Fibroblast of the conjunctiva (primary cell): Measurements from ENCODE around the gene TMEM258.

Experiments used
- DNase-seq: peaks from one replicate; pipeline ENCODE4 v3.0.0-alpha.2; 2010; ENCODE audit warnings: low read depth

Gene TMEM258

GRCh38 chr11:61775606-61776554 is 16.5 kb downstream of the TMEM258 start:
- no peak for DNase-seq

GRCh38 chr11:61775106-61775505 is 17.3 kb downstream of the TMEM258 start:
- DNase-seq: no peak

DNA sequence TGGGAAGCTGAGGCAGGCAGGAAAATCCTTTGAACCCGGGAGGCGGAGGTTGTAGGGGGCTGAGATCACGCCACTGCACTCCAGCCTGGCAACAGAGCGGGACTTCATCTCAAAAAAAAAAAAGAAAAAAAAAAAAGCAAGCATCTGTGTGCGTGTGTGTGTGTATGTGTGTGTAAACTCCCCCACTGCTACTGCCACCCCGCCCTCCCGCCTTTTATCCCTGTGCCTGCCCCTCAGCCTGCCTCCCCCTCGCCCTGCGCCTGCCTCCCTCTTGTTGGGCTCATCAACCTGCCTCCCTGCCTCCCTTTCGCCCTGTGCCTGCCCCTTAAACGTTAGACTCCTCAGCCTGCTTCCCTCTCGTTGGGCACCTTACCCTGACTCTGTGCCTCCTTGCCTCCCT is 18.0 kb downstream of the TMEM258 start:
- DNase-seq: no peak

DNA sequence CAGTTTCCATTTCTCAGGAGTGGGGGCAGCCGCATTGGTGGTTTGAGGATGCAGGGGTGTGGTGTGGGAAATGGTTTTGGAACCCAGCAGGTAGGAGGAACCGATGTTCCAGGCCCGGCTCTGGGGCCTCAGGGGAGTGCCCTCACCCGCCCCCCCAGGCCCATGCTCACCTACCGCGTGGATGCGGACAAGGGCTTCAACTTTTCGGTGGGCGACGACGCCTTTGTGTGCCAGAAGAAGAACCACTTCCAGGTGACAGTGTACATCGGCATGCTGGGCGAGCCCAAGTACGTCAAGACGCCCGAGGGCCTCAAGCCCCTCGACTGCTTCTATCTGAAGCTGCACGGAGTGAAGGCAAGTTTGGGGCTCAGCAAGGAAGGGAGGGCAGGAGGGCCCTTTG is 18.6 kb downstream of the TMEM258 start:
- DNase-seq: no peak

DNA sequence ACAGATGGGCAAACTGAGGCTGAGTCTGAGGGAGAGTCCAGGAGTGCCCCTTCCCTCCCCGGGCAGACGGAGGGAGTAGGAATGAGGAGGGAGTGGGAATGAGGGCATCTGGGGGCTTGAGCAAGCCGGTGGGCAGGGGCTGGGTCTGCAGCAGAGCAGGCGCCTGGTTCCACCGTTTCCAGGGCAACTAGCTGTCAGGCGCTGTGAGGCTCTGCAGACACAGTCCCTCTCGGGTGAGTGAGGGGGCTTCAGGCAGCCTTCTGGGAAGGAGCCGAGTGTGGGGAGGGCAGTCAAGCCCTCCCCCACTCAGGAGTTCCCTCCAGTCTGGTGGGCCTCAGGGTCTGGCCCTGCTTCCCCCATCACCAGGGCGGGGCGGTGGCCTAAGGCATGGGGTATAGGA is 19.0 kb downstream of the TMEM258 start:
- no peak for DNase-seq

GRCh38 chr11:61771985-61772455 is 20.4 kb downstream of the TMEM258 start:
- DNase-seq: no peak

- DNase-seq: no peak
Observed at GRCh38 chr11:61771195-61771894, 21.1 kb downstream of the TMEM258 start.

GRCh38 chr11:61769946-61770683 is 22.3 kb downstream of the TMEM258 start:
- DNase-seq: no peak

- no peak for DNase-seq
Observed at GRCh38 chr11:61769169-61769920, 23.1 kb downstream of the TMEM258 start.

DNA sequence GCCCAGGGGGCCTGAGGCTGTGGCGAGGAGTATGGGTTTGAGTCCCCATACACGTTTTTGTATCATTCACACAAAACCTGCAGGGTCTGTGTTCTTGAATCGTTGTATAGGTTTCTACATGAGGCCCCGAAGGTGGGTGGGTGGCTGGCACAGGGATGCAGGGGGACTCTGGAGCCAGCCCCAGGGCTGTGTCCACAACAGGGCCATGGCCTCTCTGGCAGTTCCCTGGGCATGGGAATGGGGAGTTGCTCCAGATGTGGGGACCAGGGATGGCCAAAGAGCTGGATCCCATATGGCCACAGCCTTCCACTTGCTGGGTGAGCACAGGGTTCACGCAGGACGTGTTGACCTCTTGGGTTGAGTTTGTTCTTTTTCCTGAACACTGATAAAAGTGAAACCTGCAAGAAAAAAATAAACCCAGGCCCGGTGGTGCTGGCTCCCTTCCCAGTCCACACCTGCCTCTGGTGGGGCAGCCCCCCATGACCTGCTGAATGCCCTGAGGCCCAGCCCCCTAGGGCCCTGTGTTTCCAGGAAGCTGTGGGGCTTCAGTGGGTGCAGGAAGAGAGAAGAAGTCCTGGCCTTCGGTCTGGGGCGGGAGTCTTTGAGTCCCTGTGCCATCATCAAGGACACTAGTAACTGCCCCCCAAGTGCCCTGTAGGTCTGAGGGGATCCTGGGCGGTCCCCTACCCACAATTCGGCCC is 23.9 kb downstream of the TMEM258 start:
- no peak for DNase-seq

- no peak for DNase-seq
Observed at GRCh38 chr11:61766353-61766841, 26.0 kb downstream of the TMEM258 start.

DNA sequence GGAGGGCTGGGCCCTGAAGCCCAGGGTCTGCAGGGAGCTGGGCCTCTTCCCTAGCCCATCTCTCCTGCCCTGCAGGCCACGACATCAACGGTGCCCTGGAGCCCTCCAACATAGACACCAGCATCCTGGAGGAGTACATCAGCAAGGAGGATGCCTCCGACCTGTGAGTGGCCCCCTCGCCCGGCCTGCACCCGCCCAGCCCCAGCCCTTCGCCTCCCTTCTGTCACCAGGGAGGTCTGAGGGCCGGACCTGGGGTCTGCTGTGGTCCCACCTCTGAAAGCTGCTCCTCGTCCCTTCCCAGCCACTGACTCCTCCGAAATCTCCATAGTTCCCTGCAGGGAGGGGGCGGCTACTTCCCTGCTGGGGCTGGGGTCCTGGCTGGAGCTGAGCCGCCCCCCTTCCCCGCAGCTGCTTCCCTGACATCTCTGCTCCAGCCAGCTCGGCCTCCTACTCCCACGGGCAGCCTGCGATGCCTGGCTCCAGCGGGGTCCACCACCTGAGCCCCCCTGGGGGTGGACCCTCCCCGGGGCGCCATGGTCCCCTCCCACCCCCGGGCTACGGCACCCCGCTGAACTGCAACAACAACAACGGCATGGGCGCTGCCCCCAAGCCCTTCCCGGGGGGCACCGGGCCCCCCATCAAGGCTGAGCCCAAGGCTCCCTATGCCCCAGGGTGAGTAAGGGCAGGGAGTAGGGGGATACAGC is 26.7 kb downstream of the TMEM258 start:
- DNase-seq: no peak

- no peak for DNase-seq
Observed at GRCh38 chr11:61764606-61765260, 27.7 kb downstream of the TMEM258 start.

DNA sequence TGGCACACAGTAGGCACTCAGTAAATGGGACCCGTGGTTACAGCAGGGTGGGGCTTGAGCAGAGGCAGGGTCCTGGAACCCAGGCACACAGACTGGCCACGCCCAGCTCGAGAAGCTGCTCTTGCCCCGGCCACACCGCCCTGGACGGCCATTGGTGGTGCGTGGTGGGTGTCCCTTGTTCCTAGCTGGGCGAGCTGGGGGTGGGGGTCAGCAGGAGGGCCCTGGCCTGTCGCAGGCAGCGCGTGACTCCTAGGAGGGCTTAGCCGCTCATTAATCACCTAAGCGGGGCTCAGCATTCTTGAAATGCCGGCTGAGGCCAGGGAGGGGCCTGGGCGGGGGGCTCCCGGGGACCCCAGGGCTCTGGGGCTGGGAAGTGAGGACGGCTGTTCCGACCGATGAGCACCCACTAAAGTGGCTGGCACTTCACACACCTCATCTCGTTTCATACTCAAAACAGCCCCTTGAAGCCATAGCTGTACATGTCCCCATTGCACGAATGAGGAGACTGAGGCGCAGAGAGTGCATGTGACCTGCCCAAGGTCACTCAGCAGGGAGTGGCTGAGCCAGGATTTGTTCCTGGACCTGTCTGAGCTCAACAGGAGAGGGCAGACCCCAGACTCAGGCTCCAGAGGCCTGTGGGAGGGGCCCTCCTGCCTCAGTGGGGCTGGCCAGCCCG is 28.3 kb downstream of the TMEM258 start:
- DNase-seq: no peak

GRCh38 chr11:61762798-61763197 is 29.6 kb downstream of the TMEM258 start:
- no peak for DNase-seq

GRCh38 chr11:61762223-61762615 is 30.2 kb downstream of the TMEM258 start:
- no peak for DNase-seq

DNA sequence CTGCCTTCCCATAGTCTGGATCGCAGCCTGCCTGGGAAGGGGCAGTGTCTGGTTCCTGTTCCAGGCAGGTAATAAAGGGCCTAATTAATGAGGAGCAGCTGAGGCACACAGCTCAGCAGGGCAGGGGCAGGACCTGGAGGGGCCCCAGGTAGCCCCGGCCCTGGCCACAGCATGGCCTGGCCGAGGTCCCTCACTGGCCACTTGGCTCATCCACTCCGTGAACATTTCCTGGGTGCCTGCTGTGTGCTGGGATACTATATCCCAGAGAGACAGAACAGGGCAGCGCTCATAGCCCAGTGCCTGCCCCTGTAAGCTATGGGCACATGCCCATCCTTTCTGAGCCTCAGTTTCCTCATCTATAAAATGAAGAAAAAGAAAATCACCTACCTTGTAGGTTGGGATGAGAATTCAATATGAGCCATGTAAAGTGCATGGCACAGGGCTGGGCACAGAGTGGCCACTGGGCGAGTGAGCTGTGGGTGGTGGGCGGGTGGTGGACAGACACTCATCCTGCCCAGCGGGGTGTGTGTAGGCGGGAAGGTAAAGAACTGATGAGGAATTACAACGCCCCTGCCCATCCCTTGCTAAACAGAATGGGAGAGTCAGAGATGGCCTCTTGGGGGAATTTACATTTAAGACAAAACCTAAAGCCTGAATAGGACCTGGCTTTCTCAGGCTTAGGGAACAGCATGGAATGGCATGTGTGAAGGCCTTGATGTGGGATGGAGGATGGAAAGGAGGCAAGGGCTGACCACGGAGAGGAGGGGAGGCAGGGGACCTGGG is 30.8 kb downstream of the TMEM258 start:
- DNase-seq: no peak

DNA sequence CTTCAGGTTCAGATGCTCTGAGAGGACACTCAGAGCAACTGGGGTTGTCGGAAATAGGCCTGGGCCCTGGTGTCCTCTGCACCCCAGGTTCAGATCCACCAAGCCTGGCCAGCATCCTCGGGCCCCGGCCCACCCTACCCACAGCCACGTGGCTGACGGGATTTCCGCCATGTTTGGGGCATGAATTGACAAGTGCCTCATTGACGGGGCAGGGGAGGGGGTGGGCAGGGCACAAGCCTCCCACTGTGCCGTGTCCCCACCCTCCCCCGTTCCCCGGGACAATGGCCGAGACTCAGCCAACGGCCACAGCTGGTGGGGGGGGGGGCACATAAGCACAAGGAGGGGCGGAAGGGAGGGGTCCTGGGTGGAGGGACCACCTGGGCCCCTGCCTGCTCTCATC is 31.5 kb downstream of the TMEM258 start:
- no peak for DNase-seq
